AG10803 (cell line): ENCODE measurements around the gene CTSZ.

ENCODE experiments used
- DNase-seq: peaks from one replicate; pipeline ENCODE4 v3.0.0; 2010; ENCODE audit warnings: low read depth
- H3K4me3 ChIP-seq: 2 replicates; pipeline ENCODE4 v1.5.1; 2011; ENCODE audit warnings: mild to moderate bottlenecking, low read length, control low read depth
- TF ChIP-seq, protein P1 (sequence below): conservative IDR thresholded peaks from 2 replicates; pipeline ENCODE4 v1.5.1; 2011; ENCODE audit warnings: mild to moderate bottlenecking, low read length, control low read depth, inconsistent platforms

Gene CTSZ

DNA sequence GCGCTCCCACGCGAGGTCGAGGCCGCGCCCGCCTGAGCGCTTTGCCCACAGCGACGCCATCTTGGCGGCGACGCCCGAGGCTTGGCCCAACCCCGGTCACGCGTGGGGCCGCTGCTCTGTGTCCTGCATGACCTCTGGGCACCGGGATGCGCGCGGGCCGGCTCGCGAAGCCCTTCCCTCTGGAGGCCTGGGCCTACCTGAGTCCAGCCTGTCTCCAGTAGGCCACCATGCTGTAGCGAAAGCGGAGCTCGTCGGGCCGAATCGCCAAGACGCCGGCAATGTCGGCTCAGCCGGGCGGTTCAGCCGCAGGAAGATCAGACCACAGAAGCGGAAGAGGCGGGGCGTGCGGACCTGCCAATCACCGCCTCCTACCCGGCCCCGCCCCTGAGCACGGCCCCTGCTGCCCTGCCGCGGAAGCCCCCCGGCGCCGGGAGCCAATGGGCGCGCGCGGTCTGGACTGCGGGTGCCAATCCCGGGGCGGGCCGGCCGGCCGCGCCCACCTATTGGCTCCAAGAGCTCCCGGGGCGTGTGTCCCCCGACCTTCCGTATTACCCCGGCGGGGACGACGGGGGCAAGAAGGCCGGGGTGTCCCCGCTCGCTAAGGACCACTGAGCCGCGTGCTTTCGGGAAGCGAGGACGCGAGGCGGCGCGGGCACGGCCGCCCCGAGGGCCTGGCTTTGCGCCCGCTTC, 25.1 kb upstream of the CTSZ start, which contains the start of gene ATP5F1E:
ATP5F1E (minus strand) TSS at position 313 of the 690 bp plus-strand sequence; CDS start at position 229, 84 bp downstream.
- TF ChIP-seq, protein P1, sequence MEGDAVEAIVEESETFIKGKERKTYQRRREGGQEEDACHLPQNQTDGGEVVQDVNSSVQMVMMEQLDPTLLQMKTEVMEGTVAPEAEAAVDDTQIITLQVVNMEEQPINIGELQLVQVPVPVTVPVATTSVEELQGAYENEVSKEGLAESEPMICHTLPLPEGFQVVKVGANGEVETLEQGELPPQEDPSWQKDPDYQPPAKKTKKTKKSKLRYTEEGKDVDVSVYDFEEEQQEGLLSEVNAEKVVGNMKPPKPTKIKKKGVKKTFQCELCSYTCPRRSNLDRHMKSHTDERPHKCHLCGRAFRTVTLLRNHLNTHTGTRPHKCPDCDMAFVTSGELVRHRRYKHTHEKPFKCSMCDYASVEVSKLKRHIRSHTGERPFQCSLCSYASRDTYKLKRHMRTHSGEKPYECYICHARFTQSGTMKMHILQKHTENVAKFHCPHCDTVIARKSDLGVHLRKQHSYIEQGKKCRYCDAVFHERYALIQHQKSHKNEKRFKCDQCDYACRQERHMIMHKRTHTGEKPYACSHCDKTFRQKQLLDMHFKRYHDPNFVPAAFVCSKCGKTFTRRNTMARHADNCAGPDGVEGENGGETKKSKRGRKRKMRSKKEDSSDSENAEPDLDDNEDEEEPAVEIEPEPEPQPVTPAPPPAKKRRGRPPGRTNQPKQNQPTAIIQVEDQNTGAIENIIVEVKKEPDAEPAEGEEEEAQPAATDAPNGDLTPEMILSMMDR = no peak
- DNase-seq = peak; percentile 95

DNA sequence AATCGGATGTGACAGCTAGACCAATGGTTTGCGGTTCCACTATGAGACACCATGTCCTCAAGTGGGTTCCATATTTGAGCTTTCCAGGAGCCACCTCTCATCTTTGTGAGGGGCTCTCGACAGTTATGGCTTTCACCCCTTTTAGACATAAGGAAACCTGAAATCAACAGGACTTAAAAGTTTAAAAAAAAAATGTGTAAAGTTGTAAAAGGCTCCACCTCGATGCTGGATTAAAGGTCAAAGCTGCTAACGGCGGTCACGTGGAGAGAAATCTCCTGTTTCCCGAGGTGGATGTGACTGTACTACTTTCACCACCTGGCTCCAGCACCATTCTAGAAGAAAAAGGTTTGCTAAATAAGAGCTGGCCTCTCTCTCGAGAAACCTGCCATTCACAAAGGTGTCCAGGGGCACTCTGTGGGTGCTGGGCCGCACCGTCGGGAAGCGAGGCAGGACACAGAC, 24.5 kb upstream of the CTSZ start:
- no peak for DNase-seq
- TF ChIP-seq, protein P1 = no peak
- peak overlapping the region; percentile 76 for H3K4me3 ChIP-seq

More for the DNA sequence above, 25.1 kb upstream of the CTSZ start, which contains the start of gene ATP5F1E:
- peak within 1 kb of the TSS; percentile 76 for H3K4me3 ChIP-seq

DNA sequence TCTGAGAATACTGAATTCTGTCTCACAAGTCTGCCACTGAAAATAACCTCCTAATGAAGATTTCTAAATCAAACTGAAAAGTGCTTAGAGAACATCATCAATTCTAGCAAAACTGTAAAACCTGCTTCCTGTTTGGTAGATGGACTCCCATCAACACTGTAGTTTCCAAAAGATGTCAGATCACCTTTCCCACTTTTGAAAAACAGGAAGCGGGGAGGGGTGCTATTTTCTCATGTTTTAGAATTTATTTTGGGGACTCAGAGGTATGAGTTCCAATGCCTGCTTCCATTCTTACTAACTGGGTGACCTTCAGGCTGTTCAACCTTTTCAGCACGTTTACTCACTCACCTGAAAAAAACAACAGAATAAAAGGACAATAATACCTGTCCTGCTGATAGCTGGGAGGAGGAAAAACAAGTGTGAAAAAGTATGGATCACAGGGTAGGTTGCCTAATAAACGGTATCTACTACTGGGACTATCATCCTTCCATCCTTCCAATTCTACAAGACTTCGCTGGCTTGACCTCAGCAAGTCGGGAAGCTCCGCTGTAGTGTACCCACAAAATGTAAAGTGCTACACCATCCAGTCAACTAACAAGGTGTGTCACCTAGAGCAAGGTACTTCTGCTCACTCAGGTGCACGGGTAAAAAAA, 24.0 kb upstream of the CTSZ start:
- TF ChIP-seq, protein P1 = no peak
- peak overlapping the region; percentile 76 for H3K4me3 ChIP-seq
- no peak for DNase-seq

DNA sequence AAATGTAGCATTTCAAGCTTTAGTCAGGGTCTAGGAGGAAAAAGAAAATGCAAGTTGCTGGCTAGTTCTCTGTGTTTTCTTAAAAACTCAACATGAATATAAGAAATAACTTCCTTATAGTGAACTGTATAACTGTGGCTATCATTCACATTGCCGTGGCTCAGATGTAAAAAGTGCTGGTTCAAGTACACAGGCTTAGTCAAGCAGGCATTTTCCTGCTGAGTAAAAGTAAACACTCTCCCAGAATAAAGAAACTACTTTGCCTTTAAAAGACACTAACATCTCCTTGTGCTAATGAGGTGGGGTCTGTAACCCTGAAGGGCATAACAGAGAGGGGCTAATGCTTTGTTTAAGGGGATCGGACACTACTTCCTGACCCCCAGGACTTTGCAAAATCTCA, 21.8 kb upstream of the CTSZ start:
- TF ChIP-seq, protein P1 = no peak
- H3K4me3 ChIP-seq = peak overlapping the region; percentile 34

DNA sequence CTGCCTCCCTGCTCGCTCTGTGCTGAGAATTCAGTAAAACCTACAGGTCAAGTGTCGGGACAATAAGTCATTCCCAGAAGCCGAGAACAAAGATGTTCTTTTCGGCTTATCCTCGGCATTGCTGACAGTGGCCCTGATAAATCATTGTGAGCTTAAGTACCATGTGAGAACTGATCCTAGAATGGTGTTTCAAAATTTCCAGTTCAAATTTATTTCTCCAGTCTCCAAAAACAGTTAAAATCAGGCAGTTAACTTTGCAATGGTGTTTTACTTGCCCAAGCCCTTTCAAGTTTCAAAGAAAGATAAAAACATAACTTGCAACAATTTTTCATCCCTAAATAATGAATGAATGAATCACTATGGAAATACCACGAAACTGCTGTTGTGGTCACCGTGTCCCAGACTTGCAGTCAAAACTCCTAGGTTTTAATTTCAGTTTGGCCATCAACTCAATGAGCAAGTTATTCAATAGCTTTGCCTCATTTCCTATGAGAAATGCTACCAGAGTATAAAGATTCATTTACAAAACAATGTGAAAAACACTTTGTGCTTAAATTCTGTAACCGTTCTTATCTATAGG, 20.8 kb upstream of the CTSZ start:
- TF ChIP-seq, protein P1 = no peak
- DNase-seq = peak; percentile 77
- H3K4me3 ChIP-seq = no peak overlapping the region

More for the DNA sequence above, 21.8 kb upstream of the CTSZ start:
- DNase-seq = no peak

DNA sequence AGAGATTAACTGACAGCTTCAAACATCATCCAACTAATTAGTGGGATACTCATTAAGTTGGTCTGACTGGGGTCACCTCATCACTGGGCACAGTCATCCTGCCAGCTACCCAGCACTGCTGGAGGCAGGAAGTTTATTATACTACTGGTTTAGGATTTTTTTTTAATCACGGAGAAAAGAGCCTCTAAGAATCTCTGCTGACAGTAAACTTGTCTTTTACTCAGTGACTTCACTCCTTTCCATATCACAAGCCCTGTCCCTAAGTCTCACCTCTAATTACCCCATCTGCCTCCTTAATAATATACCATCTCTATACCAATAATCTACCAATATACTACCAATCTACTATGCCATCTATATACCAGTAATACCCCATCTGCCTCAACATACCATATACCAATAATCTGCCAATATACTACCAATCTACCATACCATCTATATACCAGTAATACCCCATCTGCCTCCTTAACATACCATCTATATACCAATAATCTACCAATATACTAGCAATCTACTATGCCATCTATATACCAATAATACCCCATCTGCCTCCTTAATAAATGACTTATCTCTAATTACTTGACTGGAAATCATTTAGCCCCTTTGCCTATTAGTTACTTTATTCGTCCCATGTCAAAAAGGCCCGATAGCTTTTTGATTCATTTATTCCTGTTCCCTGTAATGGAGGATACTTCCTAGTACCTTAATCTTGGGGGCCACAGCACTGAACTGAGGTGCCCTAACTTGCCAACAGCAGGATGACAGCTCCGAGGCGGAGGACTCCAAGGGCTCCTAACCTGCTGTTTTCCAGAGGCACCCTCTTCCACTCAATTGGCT, 20.1 kb upstream of the CTSZ start:
- TF ChIP-seq, protein P1 = no peak
- no peak overlapping the region for H3K4me3 ChIP-seq

More for the DNA sequence above, 20.1 kb upstream of the CTSZ start:
- no peak for DNase-seq
